ENCODE results near the gene UBA7. TPM values are rescaled to one million over a fixed set of nuclear protein-coding genes. Genes with fewer than 3 reads are reported as not detected.

The UBA7 gene
- total RNA-seq, 1 donor from 2014 or later, result 0.47 TPM

DNA sequence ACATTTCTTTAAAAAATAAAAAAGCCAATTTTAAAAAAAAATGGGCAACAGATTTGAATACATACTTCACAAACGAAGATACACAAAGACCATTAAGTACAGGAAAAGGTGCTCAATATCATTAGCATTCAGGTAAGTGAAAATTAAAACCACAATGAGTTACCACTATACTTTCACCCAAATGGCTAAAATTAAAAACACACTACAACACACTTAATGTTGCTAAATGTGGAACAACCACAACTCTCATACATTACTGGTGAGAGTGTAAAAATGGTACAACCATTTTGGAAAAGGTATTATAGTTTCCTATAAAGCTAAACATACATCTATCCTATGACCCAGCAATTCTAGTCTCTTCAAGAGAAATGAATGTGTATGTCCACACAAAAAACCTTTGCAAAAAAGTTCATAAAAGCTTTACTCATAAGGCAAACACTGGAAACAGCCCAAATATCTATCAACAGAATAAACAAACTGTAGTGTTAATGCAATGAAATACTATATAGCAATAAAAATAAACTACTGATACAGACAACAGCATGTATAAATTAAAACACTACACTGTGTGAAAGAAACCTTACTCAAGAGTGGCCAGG, 42.3 kb downstream of the UBA7 start:
- Histone ChIP-seq H3F3A (ENCODE audit: low read depth) (no peaks in the 10 kb centered on the region), H3K4me3 (no peak overlapping the region), H3K27ac (no peak overlapping the region), H3K36me3 (no peaks in the 10 kb centered on the region), H3K79me2 (ENCODE audit: low read depth) (peaks cover 99% of the 10 kb centered on the region), H3K9me3 (ENCODE audit: low read depth) (no peaks in the 10 kb centered on the region), H3K4me2 (no peak overlapping the region), H3K4me1 (no peaks in the 10 kb centered on the region), H3K27me3 (no peaks in the 10 kb centered on the region), H2AFZ (replicated peaks) (no peak overlapping the region), H3K9ac (no peak overlapping the region), H4K20me1 (ENCODE audit: low read depth) (peaks cover 41% of the 10 kb centered on the region)
- Mint-ChIP-seq H3K27ac (no peak overlapping the region), H3K27me3 (ENCODE audit: insufficient read depth, low read depth) (peaks cover 2% of the 10 kb centered on the region), H3K4me3 (no peak overlapping the region), H3K36me3 (peaks cover 10% of the 10 kb centered on the region), H3K9me3 (no peaks in the 10 kb centered on the region), H3K4me1 (no peaks in the 10 kb centered on the region)
- DNase-seq (ENCODE audit: low spot score), result no peak
- TF ChIP-seq CTCF (IDR thresholded peaks at IDR 0.05) (no peak), EZH2 (IDR thresholded peaks at IDR 0.05) (no peak), EZH2phosphoT487 (IDR thresholded peaks at IDR 0.05) (no peak)

DNA sequence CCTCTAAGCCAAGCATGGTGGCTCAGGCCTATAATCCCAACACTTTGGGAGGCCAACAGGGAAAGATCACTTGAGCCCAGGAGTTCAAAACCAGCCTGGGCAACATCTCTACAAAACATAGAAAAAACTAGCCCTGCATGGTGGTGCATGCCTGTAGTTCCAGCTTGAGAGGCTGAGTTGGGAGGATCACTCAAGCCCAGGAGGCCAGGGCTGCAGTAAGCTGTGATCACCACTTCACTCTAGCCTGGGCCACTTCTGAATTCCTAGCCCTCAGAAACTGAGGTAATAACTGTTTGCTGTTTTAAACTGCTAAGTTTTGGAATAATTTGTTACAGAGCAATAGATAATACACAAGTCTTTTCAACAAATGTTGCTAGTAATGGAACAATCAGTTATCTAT, 43.8 kb downstream of the UBA7 start:
- Histone ChIP-seq H3K9me3 (ENCODE audit: low read depth) (no peaks in the 10 kb centered on the region), H3K9ac (no peak overlapping the region), H3K4me3 (no peak overlapping the region), H3K27ac (no peak overlapping the region), H3K4me2 (no peak overlapping the region), H3K79me2 (ENCODE audit: low read depth) (peaks cover 99% of the 10 kb centered on the region), H2AFZ (replicated peaks) (no peak overlapping the region), H3K36me3 (no peaks in the 10 kb centered on the region), H3F3A (ENCODE audit: low read depth) (no peaks in the 10 kb centered on the region), H4K20me1 (ENCODE audit: low read depth) (peaks cover 39% of the 10 kb centered on the region), H3K4me1 (no peaks in the 10 kb centered on the region), H3K27me3 (no peaks in the 10 kb centered on the region)
- no peaks in the 10 kb centered on the region for H3K4me1 Mint-ChIP-seq
- TF ChIP-seq CTCF (IDR thresholded peaks at IDR 0.05) (no peak), EZH2 (IDR thresholded peaks at IDR 0.05) (no peak), EZH2phosphoT487 (IDR thresholded peaks at IDR 0.05) (no peak)
- no peak for DNase-seq (ENCODE audit: low spot score)
- no peak overlapping the region for H3K27ac Mint-ChIP-seq
- no peaks in the 10 kb centered on the region for H3K9me3 Mint-ChIP-seq
- H3K4me3 Mint-ChIP-seq, result no peak overlapping the region
- H3K36me3 Mint-ChIP-seq, result peaks cover 14% of the 10 kb centered on the region
- H3K27me3 Mint-ChIP-seq (ENCODE audit: insufficient read depth, low read depth), result no peaks in the 10 kb centered on the region

GRCh38 chr3:49769286-49769915, 44.4 kb downstream of the UBA7 start:
- no peaks in the 10 kb centered on the region for H3K27me3 Mint-ChIP-seq (ENCODE audit: insufficient read depth, low read depth)

More at GRCh38 chr3:49769286-49769915, 44.4 kb downstream of the UBA7 start:
- no peak overlapping the region for H3K27ac ChIP-seq
- H4K20me1 ChIP-seq (ENCODE audit: low read depth), result peaks cover 36% of the 10 kb centered on the region
- H2AFZ ChIP-seq (replicated peaks), result no peak overlapping the region
- H3K4me1 Mint-ChIP-seq, result no peaks in the 10 kb centered on the region
- H3F3A ChIP-seq (ENCODE audit: low read depth), result no peaks in the 10 kb centered on the region
- no peaks in the 10 kb centered on the region for H3K4me1 ChIP-seq
- H3K36me3 ChIP-seq, result no peaks in the 10 kb centered on the region
- no peak overlapping the region for H3K4me3 Mint-ChIP-seq
- no peak for TF ChIP-seq CTCF (IDR thresholded peaks at IDR 0.05)
- TF ChIP-seq EZH2phosphoT487 (IDR thresholded peaks at IDR 0.05), result no peak
- no peak for TF ChIP-seq EZH2 (IDR thresholded peaks at IDR 0.05)
- H3K9me3 Mint-ChIP-seq, result no peaks in the 10 kb centered on the region
- no peaks in the 10 kb centered on the region for H3K9me3 ChIP-seq (ENCODE audit: low read depth)
- H3K27ac Mint-ChIP-seq, result no peak overlapping the region
- no peaks in the 10 kb centered on the region for H3K27me3 ChIP-seq
- peaks cover 99% of the 10 kb centered on the region for H3K79me2 ChIP-seq (ENCODE audit: low read depth)
- H3K4me3 ChIP-seq, result no peak overlapping the region
- DNase-seq (ENCODE audit: low spot score), result no peak
- no peak overlapping the region for H3K9ac ChIP-seq
- no peak overlapping the region for H3K4me2 ChIP-seq
- H3K36me3 Mint-ChIP-seq, result peaks cover 13% of the 10 kb centered on the region

All from neural progenitor cell (in vitro differentiated cells).